Myocyte (in vitro differentiated cells): ENCODE data around the gene FAM3B. TPM values are rescaled to one million over a fixed set of nuclear protein-coding genes. Genes with fewer than 3 reads are reported as not detected.
"Not testable (repeated sequence)": the region's sequence is repeated elsewhere in the genome, so short reads cannot be mapped to it uniquely, and the experiment has no call there.

ENCODE experiments used
- DNase-seq: peaks from one replicate; pipeline ENCODE4 v3.0.0-alpha.2; 2012; ENCODE audit warnings: low read depth
- total RNA-seq: library from RNA; depleted of rRNA; stranded (reverse); fragments of >200 nt; gene quantifications from 2 replicates; pipeline ENCODE4 v1.2.3, GENCODE V29; 2014

Gene FAM3B
- total RNA-seq, 1 donor from 2014 or later: not detected

DNA sequence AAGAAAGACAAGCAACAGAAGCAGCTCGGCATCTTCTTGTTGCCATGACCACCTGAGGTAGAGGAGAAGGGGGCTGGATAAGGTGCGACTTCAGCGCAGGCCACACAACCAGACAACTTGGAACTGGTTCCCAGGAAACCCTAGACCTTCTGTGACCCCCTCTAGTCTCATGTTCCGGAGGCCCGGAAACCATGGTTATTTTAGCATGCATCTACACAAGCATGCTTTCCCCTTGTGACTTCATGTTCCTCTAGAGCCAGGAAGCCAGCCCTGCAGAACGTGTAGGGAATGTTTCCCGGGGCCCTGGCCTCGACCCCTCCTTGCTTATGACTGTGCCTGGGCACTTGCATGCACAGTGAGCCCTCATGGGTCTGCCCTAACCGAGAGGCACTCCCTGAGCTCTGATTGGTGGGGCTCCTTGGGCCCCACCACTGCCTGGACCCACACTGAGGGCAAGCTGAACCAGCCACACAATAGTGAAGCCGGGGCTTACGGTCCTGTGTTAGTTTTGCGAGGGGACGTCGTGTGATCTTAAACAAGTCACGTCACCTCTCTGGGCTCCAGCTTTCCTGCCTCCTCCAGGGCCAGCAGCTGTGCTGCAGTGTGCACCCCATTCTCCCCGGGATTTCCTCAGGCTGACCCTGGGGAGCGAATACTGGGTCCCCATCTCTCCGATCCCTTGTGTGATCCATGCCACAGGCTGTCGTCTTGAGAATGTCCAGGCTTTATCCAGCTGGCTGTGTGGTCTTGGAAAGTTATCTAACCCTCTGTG, 33.2 kb downstream of the FAM3B start:
- no peak for DNase-seq

DNA sequence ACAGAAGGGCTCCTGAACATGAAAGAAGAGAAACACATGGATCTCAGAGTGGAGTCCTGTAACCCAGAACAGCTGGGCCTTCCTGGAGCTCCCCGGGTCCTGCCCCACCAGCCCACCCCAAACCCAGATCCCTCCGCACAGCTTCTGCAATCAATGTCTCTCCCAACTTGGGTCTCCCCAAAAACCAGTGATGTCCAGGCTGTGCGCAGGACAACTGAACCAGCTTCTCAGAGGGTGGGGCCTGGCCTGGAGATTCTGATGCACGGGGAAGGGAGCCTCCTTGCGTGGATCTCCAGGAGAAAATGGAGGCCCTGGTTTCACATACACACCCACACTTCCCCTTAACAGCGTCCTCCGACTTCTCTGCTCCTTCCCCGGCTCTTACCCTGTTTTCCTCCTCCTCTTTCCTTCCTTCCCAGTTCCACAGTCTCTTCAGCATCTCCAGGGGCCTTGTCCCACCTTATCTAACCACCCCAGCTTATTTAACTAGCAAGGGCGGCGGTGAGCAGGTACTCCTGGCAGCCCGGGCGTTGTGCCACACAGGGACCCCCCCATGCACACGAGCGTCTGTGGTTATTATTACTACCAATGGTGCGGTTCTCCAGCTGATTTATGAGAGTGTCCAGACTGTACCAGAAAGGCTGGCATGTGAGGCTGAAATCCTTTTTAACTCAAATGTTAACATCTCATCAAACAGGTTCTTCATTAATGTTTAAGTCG, 34.0 kb downstream of the FAM3B start:
- DNase-seq: no peak

DNA sequence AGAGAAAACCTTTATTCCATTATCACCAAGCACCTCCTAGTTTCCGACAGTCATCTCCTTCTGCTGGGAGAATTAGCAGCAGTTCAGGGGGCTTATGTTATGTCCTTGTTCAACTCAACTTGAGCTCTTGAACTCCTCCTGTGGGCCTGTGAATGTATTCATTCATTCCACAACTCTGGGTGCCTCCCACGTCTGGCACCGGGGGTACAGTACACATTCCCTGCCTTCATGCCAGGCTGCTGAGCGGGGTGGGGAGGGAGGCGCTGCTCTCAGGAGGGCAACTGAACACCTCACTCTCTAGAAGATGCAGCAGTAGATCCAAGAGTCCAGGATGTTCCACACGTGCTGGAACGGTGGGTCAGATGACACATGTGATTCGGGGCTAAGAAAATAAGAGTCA, 40.9 kb downstream of the FAM3B start:
- DNase-seq: no peak

- no peak for DNase-seq
Observed at GRCh38 chr21:41358193-41359166, 41.9 kb downstream of the FAM3B start.

GRCh38 chr21:41359286-41359685, 42.7 kb downstream of the FAM3B start:
- no peak for DNase-seq

DNA sequence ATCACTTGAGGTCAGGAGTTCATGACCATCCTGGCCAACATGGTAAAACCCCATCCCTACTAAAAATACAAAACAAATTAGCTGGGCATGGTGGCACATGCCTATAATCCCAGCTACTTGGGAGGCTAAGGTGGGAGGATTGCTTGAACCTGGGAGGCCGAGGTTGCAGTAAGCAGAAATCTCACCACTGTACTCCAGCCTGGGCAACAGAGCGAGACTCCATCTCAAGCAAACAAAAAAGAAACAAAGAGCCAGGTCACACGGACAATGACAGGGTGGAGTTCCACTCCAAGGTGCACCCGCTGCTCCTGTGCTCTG, 43.1 kb downstream of the FAM3B start:
- not testable (repeated sequence) for DNase-seq

GRCh38 chr21:41360072-41360821, 43.6 kb downstream of the FAM3B start:
- DNase-seq: no peak

- DNase-seq: no peak
Observed at GRCh38 chr21:41361053-41361785, 44.6 kb downstream of the FAM3B start.

GRCh38 chr21:41361786-41362604, 45.4 kb downstream of the FAM3B start, which contains the start of gene MX2:
TSS of gene MX2 (plus strand) at chr21:41362027. CDS start at chr21:41376907, 14,880 bp downstream.
- peak; percentile 44 for DNase-seq

GRCh38 chr21:41362605-41363369, 46.2 kb downstream of the FAM3B start:
- DNase-seq: no peak

GRCh38 chr21:41363370-41364270, 47.0 kb downstream of the FAM3B start:
- no peak for DNase-seq

- no peak for DNase-seq
Observed at GRCh38 chr21:41364308-41364707, 47.7 kb downstream of the FAM3B start.

DNA sequence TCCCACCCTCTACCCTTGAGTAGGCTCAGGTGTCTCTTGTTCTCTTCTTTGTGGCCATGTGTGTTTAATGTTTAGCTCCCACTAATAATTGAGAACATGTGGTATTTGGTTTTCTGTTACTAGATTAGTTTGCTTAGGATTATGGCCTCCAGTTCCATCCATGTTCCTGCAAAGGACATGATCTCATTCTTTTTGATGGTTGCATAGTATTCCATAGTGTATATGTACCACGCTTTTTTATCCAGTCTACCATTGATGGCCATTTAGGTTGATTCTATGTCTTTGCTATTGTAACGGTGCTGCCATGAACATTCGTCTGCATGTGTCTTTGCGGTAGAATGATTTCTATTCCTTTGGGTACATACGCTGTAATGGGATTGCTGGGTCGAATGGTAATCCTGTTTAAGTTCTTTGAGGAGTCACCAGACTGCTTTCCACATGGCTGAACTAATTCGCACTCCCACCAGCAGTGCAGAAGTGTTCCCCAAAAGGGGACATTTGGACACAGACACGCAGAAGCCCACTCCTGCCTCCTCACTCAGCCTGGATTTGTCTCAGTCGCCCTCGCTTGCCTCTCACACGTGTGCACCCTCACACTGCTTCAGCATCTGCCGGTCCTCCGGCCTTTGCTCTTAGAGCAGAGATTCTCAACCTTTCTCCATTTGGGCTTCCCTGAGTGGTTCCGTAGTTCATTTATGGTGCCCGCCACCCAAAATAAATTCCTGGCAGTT, 48.9 kb downstream of the FAM3B start:
- no peak for DNase-seq

- peak; percentile 36 for DNase-seq
Observed at GRCh38 chr21:41366522-41367151, 50.0 kb downstream of the FAM3B start.

DNA sequence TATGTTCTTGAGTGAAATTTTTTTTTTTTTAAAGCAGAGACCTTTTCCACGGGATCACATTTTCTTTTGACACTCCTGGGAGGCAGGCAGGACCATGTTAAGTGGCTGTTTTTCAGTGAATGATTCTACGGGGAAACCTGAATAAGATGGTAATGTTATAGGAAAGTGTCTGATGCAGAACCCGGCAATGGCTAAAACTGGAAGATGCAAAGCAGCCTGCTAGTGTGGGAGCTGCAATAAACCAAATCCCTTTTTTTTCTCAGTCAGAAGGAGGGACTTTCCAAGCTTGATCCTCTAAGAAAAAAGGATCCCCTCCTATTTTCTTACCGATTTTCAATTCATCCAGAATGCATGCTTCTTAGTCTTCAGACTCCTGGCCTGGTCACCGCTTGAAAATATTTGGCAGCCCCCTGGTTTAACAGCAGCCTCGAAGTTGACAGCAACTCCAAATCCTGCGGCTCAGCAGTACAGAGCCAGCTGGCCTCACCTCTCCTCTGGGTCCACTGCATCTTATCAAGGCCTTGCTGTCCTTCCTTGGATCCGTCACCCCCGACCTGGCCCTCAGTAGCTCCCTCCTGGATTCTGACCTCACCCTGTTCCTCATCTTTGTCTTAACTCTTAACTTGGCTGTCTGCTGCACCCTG, 50.8 kb downstream of the FAM3B start:
- DNase-seq: no peak
